ENCODE results near the gene KANK2. TPM values are rescaled to one million over a fixed set of nuclear protein-coding genes. Genes with fewer than 3 reads are reported as not detected.
A peak's percentile ranks its signal among the peaks of the same experiment; 100 is the strongest.

Gene KANK2
- total and polyA plus RNA-seq, 2 of the 13 experiments (the other 11 are each of a cell fraction or from before 2014, with no cell fraction given): 5.7 to 12.9 TPM

DNA sequence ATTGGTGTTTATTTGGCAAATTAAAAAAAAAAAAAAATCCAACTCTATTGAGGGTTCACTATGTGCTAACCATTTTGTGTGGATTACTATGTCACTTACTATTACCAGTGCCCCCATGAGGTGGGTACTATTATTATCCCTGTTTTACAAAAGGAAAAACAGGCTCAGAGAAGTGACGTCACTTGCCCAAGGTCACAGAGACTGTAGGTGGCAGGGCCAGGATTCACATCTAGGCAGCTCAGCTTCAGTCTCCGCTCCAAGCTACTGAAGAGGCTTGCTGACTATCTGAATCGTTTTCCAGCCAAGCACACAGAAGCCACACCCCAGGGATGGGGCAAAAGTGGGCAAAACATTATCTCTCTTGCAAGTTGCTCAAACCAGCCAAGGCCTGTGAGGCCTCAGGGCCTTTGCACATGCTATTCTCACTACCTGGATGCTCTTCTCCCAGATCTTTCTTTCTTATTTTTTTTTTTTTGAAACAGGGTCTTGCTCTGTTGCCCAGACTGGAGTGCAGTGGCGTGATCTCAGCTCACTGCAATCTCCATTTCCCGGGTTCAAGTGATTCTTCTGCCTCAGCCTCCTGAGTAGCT, 37.2 kb upstream of the KANK2 start (continued):
- TF ChIP-seq, protein P1, sequence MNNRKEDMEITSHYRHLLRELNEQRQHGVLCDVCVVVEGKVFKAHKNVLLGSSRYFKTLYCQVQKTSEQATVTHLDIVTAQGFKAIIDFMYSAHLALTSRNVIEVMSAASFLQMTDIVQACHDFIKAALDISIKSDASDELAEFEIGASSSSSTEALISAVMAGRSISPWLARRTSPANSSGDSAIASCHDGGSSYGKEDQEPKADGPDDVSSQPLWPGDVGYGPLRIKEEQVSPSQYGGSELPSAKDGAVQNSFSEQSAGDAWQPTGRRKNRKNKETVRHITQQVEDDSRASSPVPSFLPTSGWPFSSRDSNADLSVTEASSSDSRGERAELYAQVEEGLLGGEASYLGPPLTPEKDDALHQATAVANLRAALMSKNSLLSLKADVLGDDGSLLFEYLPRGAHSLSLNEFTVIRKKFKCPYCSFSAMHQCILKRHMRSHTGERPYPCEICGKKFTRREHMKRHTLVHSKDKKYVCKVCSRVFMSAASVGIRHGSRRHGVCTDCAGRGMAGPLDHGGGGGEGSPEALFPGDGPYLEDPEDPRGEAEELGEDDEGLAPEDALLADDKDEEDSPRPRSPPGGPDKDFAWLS (CRISPR knock-in tag; IDR thresholded peaks at IDR 0.05; ENCODE audit: borderline replicate concordance): no peak
- TF ChIP-seq FOSL2 (CRISPR knock-in tag; IDR thresholded peaks at IDR 0.05) (0 out of 2 replicates have a peak, but pooled peaks have one; percentile 10), ZFY (CRISPR knock-in tag; IDR thresholded peaks at IDR 0.05) (0 out of 2 replicates have a peak, but pooled peaks have one; percentile 17), PHF5A (CRISPR knock-in tag; IDR thresholded peaks at IDR 0.05; ENCODE audit: low read depth, unreplicated experiment) (no peak), ZSCAN25 (CRISPR knock-in tag; IDR thresholded peaks at IDR 0.05) (no peak), ZNF556 (CRISPR knock-in tag; IDR thresholded peaks at IDR 0.05; ENCODE audit: borderline replicate concordance) (no peak), ZNF775 (CRISPR knock-in tag; IDR thresholded peaks at IDR 0.05; ENCODE audit: borderline replicate concordance) (no peak), ADNP (CRISPR knock-in tag; IDR thresholded peaks at IDR 0.05) (peak; percentile 63; the same call in 1 of the 2 replicates), KLF6 (CRISPR knock-in tag; IDR thresholded peaks at IDR 0.05) (no peak), DPF2 (CRISPR knock-in tag; IDR thresholded peaks at IDR 0.05; ENCODE audit: borderline replicate concordance, low read depth) (no peak), ZNF33B (CRISPR knock-in tag; IDR thresholded peaks at IDR 0.05) (no peak), CREB1 (IDR thresholded peaks at IDR 0.05) (peak; percentile 96), CREB1 (CRISPR knock-in tag; IDR thresholded peaks at IDR 0.05) (peak; percentile 41; the same call in 1 of the 2 replicates), ZNF616 (CRISPR knock-in tag; IDR thresholded peaks at IDR 0.05; ENCODE audit: low read depth) (no peak), PRPF4 (IDR thresholded peaks at IDR 0.05; ENCODE audit: low read depth, low read length, poor library complexity, severe bottlenecking) (no peak), RFXAP (CRISPR knock-in tag; IDR thresholded peaks at IDR 0.05; ENCODE audit: borderline replicate concordance) (no peak)
- TF ChIP-seq, protein P2, sequence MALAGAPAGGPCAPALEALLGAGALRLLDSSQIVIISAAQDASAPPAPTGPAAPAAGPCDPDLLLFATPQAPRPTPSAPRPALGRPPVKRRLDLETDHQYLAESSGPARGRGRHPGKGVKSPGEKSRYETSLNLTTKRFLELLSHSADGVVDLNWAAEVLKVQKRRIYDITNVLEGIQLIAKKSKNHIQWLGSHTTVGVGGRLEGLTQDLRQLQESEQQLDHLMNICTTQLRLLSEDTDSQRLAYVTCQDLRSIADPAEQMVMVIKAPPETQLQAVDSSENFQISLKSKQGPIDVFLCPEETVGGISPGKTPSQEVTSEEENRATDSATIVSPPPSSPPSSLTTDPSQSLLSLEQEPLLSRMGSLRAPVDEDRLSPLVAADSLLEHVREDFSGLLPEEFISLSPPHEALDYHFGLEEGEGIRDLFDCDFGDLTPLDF (CRISPR knock-in tag; IDR thresholded peaks at IDR 0.05): no peak
- TF ChIP-seq, protein P3, sequence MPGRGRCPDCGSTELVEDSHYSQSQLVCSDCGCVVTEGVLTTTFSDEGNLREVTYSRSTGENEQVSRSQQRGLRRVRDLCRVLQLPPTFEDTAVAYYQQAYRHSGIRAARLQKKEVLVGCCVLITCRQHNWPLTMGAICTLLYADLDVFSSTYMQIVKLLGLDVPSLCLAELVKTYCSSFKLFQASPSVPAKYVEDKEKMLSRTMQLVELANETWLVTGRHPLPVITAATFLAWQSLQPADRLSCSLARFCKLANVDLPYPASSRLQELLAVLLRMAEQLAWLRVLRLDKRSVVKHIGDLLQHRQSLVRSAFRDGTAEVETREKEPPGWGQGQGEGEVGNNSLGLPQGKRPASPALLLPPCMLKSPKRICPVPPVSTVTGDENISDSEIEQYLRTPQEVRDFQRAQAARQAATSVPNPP (CRISPR knock-in tag; IDR thresholded peaks at IDR 0.05): no peak
- TF ChIP-seq, protein P4, sequence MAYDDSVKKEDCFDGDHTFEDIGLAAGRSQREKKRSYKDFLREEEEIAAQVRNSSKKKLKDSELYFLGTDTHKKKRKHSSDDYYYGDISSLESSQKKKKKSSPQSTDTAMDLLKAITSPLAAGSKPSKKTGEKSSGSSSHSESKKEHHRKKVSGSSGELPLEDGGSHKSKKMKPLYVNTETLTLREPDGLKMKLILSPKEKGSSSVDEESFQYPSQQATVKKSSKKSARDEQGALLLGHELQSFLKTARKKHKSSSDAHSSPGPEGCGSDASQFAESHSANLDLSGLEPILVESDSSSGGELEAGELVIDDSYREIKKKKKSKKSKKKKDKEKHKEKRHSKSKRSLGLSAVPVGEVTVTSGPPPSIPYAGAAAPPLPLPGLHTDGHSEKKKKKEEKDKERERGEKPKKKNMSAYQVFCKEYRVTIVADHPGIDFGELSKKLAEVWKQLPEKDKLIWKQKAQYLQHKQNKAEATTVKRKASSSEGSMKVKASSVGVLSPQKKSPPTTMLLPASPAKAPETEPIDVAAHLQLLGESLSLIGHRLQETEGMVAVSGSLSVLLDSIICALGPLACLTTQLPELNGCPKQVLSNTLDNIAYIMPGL (CRISPR knock-in tag; IDR thresholded peaks at IDR 0.05; ENCODE audit: borderline replicate concordance in 1 of 2, low read depth in 1 of 2): no peak
- TF ChIP-seq, protein P5, sequence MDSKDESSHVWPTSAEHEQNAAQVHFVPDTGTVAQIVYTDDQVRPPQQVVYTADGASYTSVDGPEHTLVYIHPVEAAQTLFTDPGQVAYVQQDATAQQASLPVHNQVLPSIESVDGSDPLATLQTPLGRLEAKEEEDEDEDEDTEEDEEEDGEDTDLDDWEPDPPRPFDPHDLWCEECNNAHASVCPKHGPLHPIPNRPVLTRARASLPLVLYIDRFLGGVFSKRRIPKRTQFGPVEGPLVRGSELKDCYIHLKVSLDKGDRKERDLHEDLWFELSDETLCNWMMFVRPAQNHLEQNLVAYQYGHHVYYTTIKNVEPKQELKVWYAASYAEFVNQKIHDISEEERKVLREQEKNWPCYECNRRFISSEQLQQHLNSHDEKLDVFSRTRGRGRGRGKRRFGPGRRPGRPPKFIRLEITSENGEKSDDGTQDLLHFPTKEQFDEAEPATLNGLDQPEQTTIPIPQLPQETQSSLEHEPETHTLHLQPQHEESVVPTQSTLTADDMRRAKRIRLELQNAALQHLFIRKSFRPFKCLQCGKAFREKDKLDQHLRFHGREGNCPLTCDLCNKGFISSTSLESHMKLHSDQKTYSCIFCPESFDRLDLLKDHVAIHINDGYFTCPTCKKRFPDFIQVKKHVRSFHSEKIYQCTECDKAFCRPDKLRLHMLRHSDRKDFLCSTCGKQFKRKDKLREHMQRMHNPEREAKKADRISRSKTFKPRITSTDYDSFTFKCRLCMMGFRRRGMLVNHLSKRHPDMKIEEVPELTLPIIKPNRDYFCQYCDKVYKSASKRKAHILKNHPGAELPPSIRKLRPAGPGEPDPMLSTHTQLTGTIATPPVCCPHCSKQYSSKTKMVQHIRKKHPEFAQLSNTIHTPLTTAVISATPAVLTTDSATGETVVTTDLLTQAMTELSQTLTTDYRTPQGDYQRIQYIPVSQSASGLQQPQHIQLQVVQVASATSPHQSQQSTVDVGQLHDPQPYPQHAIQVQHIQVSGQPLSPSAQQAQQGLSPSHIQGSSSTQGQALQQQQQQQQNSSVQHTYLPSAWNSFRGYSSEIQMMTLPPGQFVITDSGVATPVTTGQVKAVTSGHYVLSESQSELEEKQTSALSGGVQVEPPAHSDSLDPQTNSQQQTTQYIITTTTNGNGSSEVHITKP (CRISPR knock-in tag; IDR thresholded peaks at IDR 0.05; ENCODE audit: low read depth): no peak

All from HepG2 (cell line).